HEK293 (cell line): ENCODE data around the gene DGKZ.
"Not testable (repeated sequence)": the region's sequence is repeated elsewhere in the genome, so short reads cannot be mapped to it uniquely, and the experiment has no call there.

Experiments
- CTCF ChIA-PET: fragments of 350-600 bp; formaldehyde crosslinking; extraction: SDS; loops from one replicate; lab custom pipeline; 2021; ENCODE audit warnings: antibody characterized with exemption; lab: Yijun Ruan, JAX
- POLR2A ChIA-PET: fragments of 300-600 bp; formaldehyde crosslinking; extraction: SDS; loops from one replicate; lab custom pipeline; 2020; ENCODE audit warnings: antibody characterized with exemption, inconsistent platforms; lab: Yijun Ruan, JAX
- H3K27ac ChIP-seq: fragments of 200-500 bp; sonication (Bioruptor generic); 2 replicates; pipeline ENCODE4 v1.5.1; 2014; ENCODE audit warnings: low read depth, low read length, control low read depth, inconsistent platforms; ENCODE audit errors: extremely low read depth
- H3K36me3 ChIP-seq, 2 experiments: fragments of 200-500 bp in 1 of 2; sonication (Bioruptor generic) in 1 of 2; 1 replicate in 1 of 2; 2 replicates in 1 of 2; pipeline ENCODE4 v1.5.1; 2014 to 2017; ENCODE audit warnings: inconsistent platforms in 2 of 2, low read length in 2 of 2; ENCODE audit not compliant: control insufficient read depth in 2 of 2, insufficient read depth in 1 of 2
- H3K4me1 ChIP-seq: fragments of 200-500 bp; sonication (Bioruptor generic); 2 replicates; pipeline ENCODE4 v1.5.1; 2014; ENCODE audit warnings: mild to moderate bottlenecking, low read length, inconsistent platforms; ENCODE audit not compliant: control insufficient read depth, insufficient read depth
- H3K4me3 ChIP-seq: 2 replicates; pipeline ENCODE4 v1.5.1; 2011; ENCODE audit warnings: low read depth, mild to moderate bottlenecking, control low read depth, low read length, moderate library complexity
- H3K9me3 ChIP-seq: fragments of 200-500 bp; sonication (Bioruptor generic); 2 replicates; pipeline ENCODE4 v1.5.1; 2014; ENCODE audit warnings: low read depth, low read length, inconsistent platforms; ENCODE audit not compliant: control insufficient read depth, insufficient read depth
- HOXA7 ChIP-seq: sonication (generic); formaldehyde crosslinking; IDR thresholded peaks from 2 replicates; pipeline ENCODE4 v1.8.1; 2022; ENCODE audit warnings: missing genetic modification reagents, borderline replicate concordance
- KLF9 ChIP-seq: fragments of 450-650 bp; formaldehyde crosslinking; IDR thresholded peaks from 2 replicates; pipeline ENCODE4 v1.5.1; 2016; ENCODE audit warnings: missing biosample characterization, missing genetic modification characterization, low read depth
- OVOL3 ChIP-seq: fragments of 450-650 bp; formaldehyde crosslinking; IDR thresholded peaks from 2 replicates; pipeline ENCODE4 v1.5.1; 2016; ENCODE audit warnings: missing biosample characterization, missing genetic modification characterization
- RBAK ChIP-seq: fragments of 450-650 bp; formaldehyde crosslinking; IDR thresholded peaks from 2 replicates; pipeline ENCODE4 v1.5.1; 2016; ENCODE audit warnings: missing biosample characterization, missing genetic modification characterization
- SCRT1 ChIP-seq: fragments of 450-650 bp; formaldehyde crosslinking; IDR thresholded peaks from 2 replicates; pipeline ENCODE4 v1.5.1; 2016; ENCODE audit warnings: missing biosample characterization, missing genetic modification characterization, borderline replicate concordance
- ZBTB11 ChIP-seq: fragments of 450-650 bp; formaldehyde crosslinking; conservative IDR thresholded peaks from 2 replicates; pipeline ENCODE4 v1.5.1; 2016; ENCODE audit warnings: low read depth, missing biosample characterization, missing genetic modification characterization
- ZFP41 ChIP-seq: fragments of 450-650 bp; formaldehyde crosslinking; IDR thresholded peaks from 2 replicates; pipeline ENCODE4 v1.5.1; 2016; ENCODE audit warnings: missing biosample characterization, missing genetic modification characterization, borderline replicate concordance
- ZNF132 ChIP-seq: fragments of 450-650 bp; formaldehyde crosslinking; IDR thresholded peaks from 2 replicates; pipeline ENCODE4 v1.5.1; 2017; ENCODE audit warnings: missing biosample characterization, missing genetic modification characterization, borderline replicate concordance
- ZNF157 ChIP-seq: fragments of 450-650 bp; formaldehyde crosslinking; IDR thresholded peaks from 2 replicates; pipeline ENCODE4 v1.5.1; 2016; ENCODE audit warnings: missing biosample characterization, missing genetic modification characterization
- ZNF184 ChIP-seq: fragments of 450-650 bp; IDR thresholded peaks from 2 replicates; pipeline ENCODE4 v1.5.1; 2018; ENCODE audit warnings: missing biosample characterization, mild to moderate bottlenecking, missing genetic modification characterization
- ZNF221 ChIP-seq: fragments of 450-650 bp; formaldehyde crosslinking; IDR thresholded peaks from 2 replicates; pipeline ENCODE4 v1.5.1; 2017; ENCODE audit warnings: missing biosample characterization, missing genetic modification characterization, borderline replicate concordance
- ZNF23 ChIP-seq: fragments of 450-650 bp; formaldehyde crosslinking; IDR thresholded peaks from 2 replicates; pipeline ENCODE4 v1.5.1; 2016; ENCODE audit warnings: missing biosample characterization, missing genetic modification characterization, borderline replicate concordance
- ZNF248 ChIP-seq: fragments of 450-650 bp; formaldehyde crosslinking; IDR thresholded peaks from 2 replicates; pipeline ENCODE4 v1.5.1; 2017; ENCODE audit warnings: missing biosample characterization, missing genetic modification characterization
- ZNF341 ChIP-seq: fragments of 450-650 bp; formaldehyde crosslinking; IDR thresholded peaks from 2 replicates; pipeline ENCODE4; 2016; ENCODE audit warnings: low read depth, missing biosample characterization, missing genetic modification characterization
- ZNF530 ChIP-seq: fragments of 450-650 bp; formaldehyde crosslinking; IDR thresholded peaks from 2 replicates; pipeline ENCODE4 v1.5.1; 2016; ENCODE audit warnings: low read depth, missing biosample characterization, missing genetic modification characterization
- ZNF580 ChIP-seq: fragments of 450-650 bp; formaldehyde crosslinking; IDR thresholded peaks from 2 replicates; pipeline ENCODE4 v1.5.1; 2016; ENCODE audit warnings: missing biosample characterization, missing genetic modification characterization
- ZNF621 ChIP-seq: fragments of 450-650 bp; formaldehyde crosslinking; IDR thresholded peaks from 2 replicates; pipeline ENCODE4 v1.5.1; 2017; ENCODE audit warnings: missing biosample characterization, missing genetic modification characterization
- ZNF624 ChIP-seq: fragments of 450-650 bp; formaldehyde crosslinking; IDR thresholded peaks from 2 replicates; pipeline ENCODE4 v1.5.1; 2017; ENCODE audit warnings: missing biosample characterization, missing genetic modification characterization
- ZNF639 ChIP-seq: fragments of 450-650 bp; formaldehyde crosslinking; IDR thresholded peaks from 2 replicates; pipeline ENCODE4 v1.5.1; 2016; ENCODE audit warnings: missing biosample characterization, missing genetic modification characterization
- ZNF645 ChIP-seq: fragments of 450-650 bp; formaldehyde crosslinking; IDR thresholded peaks from 2 replicates; pipeline ENCODE4; 2016; ENCODE audit warnings: missing biosample characterization, missing genetic modification characterization
- ZNF664 ChIP-seq: fragments of 450-650 bp; formaldehyde crosslinking; IDR thresholded peaks from 2 replicates; pipeline ENCODE4 v1.5.1; 2016; ENCODE audit warnings: missing biosample characterization, missing genetic modification characterization
- ZNF704 ChIP-seq: fragments of 450-650 bp; formaldehyde crosslinking; IDR thresholded peaks from 2 replicates; pipeline ENCODE4 v1.5.1; 2016; ENCODE audit warnings: missing biosample characterization, missing genetic modification characterization
- ZNF785 ChIP-seq: fragments of 450-650 bp; formaldehyde crosslinking; IDR thresholded peaks from 2 replicates; pipeline ENCODE4 v1.5.1; 2016; ENCODE audit warnings: missing biosample characterization, missing genetic modification characterization
- ZNF830 ChIP-seq: fragments of 450-650 bp; IDR thresholded peaks from 2 replicates; pipeline ENCODE4 v1.5.0; 2018; ENCODE audit warnings: missing biosample characterization, missing genetic modification characterization, low read depth, mild to moderate bottlenecking, moderate library complexity
- ZNF837 ChIP-seq: fragments of 450-650 bp; formaldehyde crosslinking; IDR thresholded peaks from 2 replicates; pipeline ENCODE4 v1.5.1; 2016; ENCODE audit warnings: missing biosample characterization, missing genetic modification characterization

DGKZ gene

GRCh38 chr11:46370253-46370652, 23.0 kb downstream of the DGKZ start:
- POLR2A ChIA-PET: no interaction called here
- CTCF ChIA-PET: interaction anchor here (0.8 to 1.9 kb wide), 4 partner anchors 18 to 166 kb away, joined by 3 to 12 read pairs (median 4); no protein-coding TSS in a partner anchor
- no peaks in the 10 kb centered on the region for H3K9me3 ChIP-seq
- TF ChIP-seq ZBTB11 (no peak), ZNF530 (tag by site-specific recombination) (no peak), OVOL3 (tag by site-specific recombination) (no peak), ZNF621 (no peak), ZNF830 (no peak), ZNF132 (tag by site-specific recombination) (no peak)
- no peak overlapping the region for H3K4me3 ChIP-seq
- H3K36me3 ChIP-seq: peaks cover 0 to 62% of the 10 kb centered on the region in 2 experiments; a peak in 1 of 3 replicates
- no peaks in the 10 kb centered on the region for H3K4me1 ChIP-seq
- no peak overlapping the region for H3K27ac ChIP-seq

GRCh38 chr11:46371262-46371661, 24.0 kb downstream of the DGKZ start:
- POLR2A ChIA-PET: not testable (repeated sequence)
- peaks cover 0 to 72% of the 10 kb centered on the region in 2 experiments; a peak in 1 of 3 replicates for H3K36me3 ChIP-seq

GRCh38 chr11:46372086-46372485, 24.8 kb downstream of the DGKZ start:
- peaks cover 0 to 79% of the 10 kb centered on the region in 2 experiments; a peak in 1 of 3 replicates for H3K36me3 ChIP-seq
- ChIA-PET POLR2A (no interaction called here), CTCF (interaction anchor here (0.6 to 1.5 kb wide), 5 partner anchors 11 to 147 kb away, joined by 3 to 4 read pairs (median 3); no protein-coding TSS in a partner anchor)
- H3K27ac ChIP-seq: no peak overlapping the region
- H3K4me3 ChIP-seq: no peak overlapping the region
- no peaks in the 10 kb centered on the region for H3K4me1 ChIP-seq
- TF ChIP-seq ZNF639 (no peak), ZNF580 (tag by site-specific recombination) (no peak), ZNF624 (tag by site-specific recombination) (no peak), ZNF704 (no peak), ZNF248 (tag by site-specific recombination) (no peak), ZNF23 (tag by site-specific recombination) (no peak), KLF9 (tag by site-specific recombination) (no peak), ZNF645 (no peak), RBAK (no peak), ZNF785 (tag by site-specific recombination) (no peak), ZNF837 (tag by site-specific recombination) (no peak), ZNF621 (no peak), ZNF341 (no peak), HOXA7 (CRISPR knock-in tag) (no peak), ZNF221 (tag by site-specific recombination) (no peak), SCRT1 (tag by site-specific recombination) (no peak), ZNF664 (no peak), ZNF157 (tag by site-specific recombination) (no peak), ZFP41 (tag by site-specific recombination) (no peak), ZNF184 (no peak)
- no peaks in the 10 kb centered on the region for H3K9me3 ChIP-seq

More at GRCh38 chr11:46371262-46371661, 24.0 kb downstream of the DGKZ start:
- not testable (repeated sequence) for H3K4me1 ChIP-seq, H3K4me3 ChIP-seq, H3K27ac ChIP-seq, H3K9me3 ChIP-seq
- CTCF ChIA-PET: interaction anchor here (1.2 to 1.9 kb wide), 3 partner anchors 18 to 132 kb away, joined by 3 to 12 read pairs (median 3); no protein-coding TSS in a partner anchor
